ENCODE measurements around the gene HMCES.

The HMCES gene

DNA sequence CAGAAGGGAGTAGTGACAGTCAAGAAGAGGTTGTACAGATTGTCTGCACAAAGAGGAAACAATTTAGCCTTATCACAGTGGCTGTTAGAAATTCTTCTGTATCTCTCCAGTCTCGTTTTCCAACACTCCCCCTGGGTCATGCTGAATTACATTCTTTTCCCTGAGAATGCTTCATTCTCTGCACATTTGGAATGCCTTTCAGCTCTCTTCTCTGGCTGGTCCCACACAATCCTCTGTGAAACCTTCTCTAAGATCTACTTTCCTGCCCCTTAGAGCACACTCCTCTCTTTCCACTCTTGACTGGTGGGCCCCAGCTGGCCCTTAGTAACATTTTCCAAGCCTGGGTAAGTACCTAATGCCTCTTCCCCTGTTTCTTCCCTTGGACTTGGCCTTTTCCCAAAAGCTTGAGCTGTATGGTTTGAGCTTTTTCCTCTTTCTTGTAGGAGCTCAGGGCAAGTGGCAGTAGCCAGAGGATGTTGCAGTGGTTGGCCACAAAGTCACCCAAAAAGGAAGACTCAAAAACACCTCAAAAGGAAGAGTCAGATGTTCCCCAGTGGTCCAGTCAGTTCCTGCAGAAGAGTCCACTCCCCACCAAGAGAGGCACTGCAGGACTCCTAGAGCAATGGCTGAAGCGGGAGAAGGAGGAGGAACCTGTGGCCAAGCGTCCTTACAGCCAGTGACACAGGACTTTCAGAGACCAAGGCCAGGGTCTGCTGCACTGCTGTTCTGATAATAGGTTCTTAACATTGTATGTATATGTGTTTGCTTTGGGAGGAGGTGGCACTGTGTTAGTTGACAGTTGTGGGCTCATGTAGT lies 25.7 kb downstream of the HMCES start:
- no peak for DNase-seq

DNA sequence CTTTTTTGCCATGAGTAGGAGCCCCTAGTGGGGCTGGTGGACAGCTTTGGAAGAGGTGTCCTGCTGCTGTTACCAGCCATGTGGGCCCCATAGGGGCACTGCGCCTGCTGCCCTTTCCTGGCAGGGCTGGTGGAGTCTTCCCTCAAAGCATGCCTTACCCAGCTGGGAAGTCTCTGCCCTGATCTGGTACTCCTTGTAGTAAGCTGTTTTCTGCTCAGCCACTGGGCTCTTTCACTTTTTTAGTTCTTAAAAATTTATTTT lies 26.2 kb downstream of the HMCES start:
- no peak for DNase-seq

DNA sequence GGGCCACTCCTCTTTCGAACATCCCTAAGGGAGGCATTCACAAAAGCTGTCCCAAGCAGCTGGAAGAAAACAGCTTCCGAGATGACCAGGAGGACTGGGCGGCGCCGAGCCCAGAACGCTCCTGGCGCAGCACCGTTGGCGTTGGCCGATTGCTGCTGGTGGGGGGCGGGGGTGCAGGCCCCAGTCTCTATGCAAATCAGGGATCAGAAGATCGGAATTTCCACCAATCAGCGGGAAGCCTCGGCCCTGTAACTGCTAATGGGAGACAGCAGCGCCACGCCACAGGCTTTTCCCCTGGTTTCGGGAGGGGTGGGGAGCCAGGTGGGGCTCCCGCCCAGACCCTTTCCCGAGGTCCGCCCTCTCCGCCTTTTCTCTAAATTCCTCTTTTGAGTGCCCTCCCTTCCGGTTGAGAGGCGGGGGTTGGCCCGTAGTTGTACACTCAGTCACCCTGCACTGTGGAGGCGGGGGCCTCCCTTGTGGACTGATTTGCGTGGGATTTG lies 27.0 kb downstream of the HMCES start:
- no peak for DNase-seq

DNA sequence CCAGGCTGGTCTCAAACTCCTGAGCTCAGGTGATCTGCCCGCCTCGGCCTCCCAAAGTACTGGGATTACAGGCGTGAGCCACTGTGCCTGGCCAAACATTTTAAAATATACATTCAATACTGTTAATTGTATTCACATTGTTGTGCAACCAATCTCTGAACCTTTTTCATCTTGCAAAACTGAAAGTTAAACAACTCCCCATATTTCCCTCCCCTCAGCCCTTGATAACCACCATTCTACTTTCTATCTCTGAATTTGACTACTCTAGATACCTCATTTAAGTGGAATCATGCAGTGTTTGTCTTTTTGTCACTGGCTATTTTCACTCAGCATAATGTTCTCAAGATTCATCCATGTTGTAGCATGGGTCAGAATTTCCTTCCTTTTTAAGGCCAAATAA lies 30.0 kb downstream of the HMCES start:
- DNase-seq, result no peak

DNA sequence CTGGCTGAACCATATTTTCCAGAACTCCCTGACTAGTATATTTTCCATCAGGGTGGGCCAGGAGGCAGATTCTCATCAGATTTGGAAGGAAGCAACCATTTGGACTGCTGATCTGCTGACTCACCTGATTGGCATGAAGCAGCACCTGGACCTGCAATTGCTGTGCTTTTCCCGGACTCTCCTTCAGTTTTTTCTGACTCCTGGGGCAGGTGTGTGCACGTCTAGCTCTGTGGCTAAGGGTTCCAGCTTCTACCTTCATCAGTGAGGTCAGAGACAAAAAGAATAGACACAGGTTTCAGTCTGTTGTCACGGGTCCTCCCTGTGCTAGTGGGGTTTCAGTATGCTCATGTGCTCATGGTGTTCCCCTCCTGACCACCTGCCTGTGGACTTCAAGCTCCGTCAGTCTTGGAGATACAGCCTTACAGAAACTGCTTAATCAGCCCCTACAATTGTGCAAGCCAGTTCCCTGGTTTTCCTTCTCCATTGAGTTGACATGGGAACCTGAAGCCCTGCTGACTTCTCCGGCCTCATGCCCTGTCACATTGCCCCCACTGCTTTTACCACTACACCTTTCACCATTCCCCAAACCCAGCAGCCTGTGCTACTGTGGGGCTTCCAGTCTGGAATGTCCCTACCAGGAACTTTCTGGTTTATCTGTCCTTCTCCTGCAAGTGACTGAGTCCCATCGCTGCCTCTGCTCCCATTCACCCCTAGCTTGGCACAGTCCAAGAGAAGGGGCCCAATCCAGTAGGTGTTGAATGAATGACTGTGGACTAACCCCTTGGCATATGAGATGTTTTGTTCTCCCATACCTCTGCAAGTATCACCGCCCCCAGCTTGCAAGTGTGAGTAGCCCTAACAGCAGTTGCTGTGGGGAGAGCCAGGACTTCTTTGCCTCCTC lies 31.7 kb downstream of the HMCES start:
- no peak for DNase-seq

DNA sequence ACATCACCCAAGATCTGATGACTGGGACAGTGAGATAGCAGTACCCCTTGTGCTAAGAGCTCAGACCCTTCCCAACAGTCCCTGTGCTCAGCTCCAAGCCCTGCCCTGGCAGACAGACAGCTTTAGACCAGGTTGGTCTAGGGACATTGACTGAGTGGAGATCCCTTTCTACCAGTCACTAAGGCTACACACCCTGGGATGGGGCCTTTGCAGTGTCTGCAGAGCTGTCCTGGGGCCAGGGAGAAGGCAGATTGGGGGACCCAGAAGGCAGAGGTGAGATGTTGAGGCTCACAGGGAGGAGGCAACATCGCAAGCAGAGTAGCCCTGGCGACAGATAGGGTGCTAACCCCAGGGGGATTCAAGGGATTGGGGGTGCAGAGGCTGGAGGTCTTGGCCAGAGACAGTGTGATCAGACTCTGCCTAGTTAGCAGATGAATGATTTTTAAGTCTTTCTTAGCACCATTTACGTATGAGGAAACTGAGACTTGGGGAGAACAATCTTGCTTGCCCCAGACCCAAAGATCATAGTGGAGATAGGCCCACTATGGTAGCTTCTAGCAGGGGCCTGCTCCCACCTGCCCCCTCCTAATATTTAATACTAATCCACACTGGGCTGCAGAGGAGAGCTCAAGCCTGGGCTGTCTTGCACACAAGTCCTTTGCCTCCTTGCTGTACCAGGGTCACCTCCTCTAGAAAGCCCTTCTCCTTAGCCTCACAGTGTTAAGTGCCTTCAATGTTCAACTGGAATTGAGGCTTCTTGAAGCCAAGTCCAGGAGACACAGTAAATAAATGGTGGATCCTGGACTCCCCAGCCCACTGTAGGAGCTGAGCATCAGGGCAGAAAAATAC lies 32.6 kb downstream of the HMCES start:
- DNase-seq, result no peak

DNA sequence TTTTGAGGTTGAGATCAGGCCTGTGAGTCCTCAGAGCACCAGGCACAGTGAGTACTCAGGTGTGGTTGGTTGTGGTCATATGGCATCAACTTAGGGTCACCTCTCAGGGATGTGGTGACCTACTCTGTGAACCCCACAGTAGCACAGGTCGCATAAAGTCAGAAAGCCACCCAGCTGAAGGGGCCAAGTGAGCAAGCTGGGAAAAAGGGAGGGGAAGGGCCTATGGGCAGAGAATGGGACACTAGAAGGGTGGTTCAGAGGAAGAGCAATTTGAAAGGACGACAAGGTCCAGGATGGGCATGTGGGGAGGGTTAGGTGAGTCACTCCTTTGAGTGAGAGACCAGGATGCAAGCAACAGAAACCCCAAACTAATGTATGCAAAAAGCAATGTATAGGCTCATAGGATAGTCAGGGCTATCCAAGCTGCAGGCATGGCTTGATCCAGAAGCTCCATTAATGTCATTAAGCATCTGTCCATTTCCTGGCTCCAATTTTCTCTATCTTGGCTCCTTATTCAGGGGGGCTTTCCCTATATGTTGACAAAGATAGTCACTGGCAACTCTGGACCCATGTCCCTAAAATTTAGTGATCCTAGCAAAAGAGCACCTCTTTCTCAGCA lies 33.5 kb downstream of the HMCES start:
- peak in 1 of 5 donors; percentile 28 for DNase-seq

DNA sequence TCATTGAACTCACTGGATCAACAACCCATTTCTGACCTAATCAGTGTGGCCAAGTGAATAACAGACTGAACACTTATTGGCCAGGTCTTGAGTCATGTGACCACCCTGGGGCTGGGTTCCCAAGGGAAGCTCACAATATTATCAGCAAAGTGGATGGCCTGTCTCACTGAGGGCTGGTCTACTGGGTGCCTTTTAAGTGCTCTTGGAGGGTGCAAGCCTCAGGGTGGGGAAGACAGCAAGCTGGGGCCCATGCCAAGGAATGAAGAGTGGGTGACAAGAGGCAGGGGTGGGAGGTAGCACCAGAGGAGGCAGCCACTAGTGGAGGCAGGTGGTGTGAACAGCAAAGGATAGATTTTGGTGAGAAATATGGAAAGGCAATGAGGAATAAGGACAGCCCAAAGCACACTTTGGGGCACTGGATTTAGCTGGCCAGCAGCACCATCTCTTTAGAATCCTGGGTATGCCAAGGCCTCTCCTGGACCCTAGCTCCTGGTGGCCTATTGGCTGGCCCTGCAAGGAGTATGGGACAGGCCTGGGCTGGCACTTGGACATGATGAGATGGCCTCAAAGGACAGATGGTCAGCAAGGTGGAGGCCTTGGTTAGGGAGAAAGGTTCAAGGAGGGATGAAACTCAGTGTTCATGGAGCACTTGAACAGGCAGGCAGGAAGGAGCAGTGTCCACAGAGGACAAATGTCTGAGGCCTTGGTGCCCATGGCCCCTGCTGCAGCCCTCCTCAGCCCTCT lies 34.2 kb downstream of the HMCES start:
- no peak for DNase-seq

DNA sequence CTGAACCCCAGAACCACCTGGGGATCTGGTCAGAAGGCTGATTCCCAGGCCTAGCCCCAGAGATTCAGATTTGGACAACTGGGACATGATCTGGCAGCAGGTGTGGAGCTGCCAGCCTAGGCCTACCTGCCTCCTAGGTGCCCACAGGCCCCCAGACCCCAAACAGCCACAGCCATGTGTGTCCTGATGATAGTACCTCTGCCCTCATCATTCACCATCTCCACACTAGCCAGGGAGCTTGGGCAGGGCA lies 34.7 kb downstream of the HMCES start:
- DNase-seq, result no peak

DNA sequence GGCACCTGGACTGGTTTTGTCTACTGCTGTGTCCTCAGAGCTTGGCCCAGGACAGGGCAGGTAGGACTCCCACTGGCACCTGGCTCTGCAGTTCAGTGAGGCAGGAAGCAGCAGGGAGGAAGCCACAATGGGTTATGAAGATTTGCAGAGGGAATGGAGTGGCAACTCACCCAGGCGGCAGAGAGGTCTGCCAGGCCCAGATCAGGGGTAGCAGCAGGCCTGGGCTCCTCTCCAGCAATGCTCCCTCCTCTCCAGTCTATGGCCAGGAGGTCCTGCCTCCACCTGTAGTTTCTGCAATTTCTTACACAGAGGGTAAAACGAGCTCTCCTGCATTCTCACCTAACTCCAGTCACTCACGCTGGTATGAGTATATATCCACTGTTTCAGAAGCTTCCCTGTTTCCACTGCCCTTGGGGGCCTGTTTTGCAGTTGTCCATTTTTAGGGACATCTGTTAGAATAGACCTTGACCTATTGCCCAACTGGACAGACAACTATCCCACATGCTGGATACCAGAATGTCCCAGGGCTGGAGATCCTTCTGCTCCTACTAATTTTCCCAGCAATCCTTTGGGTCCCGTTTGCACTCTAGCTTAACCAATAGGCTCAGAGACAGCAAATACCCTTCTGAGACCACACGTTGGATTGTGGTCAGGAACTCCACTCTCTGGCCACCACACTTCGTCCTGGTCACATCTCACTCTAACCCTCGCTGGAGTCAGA lies 35.2 kb downstream of the HMCES start:
- DNase-seq, result peak in 1 of 5 donors; percentile 55

DNA sequence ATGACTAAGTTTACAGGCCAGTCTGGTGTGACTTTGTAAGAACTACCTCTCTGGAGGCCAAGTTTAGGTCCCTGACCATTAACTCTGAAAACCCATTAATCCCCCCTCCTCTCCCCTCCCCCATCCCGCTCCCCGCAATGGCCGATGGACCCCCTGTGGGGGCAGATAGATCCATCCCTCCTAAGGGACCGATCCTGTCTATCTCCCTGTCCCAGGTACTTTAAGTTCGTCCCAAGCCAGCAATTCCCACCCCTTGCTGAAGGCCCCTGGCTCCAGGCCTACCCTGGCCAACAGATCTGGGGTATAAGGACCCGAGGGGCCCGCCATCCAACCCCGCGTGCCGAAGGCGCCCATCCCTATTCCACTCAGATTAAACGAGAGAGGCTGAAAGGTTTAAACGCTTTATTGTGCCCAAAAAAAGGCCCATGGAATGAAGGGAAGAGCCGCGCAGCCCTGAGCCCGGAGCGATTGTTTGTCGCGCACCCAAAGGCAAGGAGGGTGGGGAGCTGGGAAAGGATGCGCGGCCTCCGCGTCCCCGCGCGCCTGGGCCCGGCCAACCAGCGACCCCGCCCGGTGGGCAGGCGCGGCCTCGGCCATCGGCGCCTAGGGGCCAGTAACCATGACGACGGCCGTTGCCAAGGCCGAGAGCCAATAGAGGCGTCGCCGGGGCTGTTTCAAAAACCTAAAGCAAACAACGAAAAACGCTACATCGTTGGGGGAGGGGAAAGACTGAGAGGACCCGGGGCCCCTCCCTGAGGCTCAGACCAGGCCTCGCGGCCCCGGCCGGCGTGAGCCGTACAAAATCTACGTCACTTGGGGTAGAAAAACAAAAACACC lies 35.9 kb downstream of the HMCES start:
- peak in 4 of 5 donors; percentile 35 to 79 (median 50) for DNase-seq

DNA sequence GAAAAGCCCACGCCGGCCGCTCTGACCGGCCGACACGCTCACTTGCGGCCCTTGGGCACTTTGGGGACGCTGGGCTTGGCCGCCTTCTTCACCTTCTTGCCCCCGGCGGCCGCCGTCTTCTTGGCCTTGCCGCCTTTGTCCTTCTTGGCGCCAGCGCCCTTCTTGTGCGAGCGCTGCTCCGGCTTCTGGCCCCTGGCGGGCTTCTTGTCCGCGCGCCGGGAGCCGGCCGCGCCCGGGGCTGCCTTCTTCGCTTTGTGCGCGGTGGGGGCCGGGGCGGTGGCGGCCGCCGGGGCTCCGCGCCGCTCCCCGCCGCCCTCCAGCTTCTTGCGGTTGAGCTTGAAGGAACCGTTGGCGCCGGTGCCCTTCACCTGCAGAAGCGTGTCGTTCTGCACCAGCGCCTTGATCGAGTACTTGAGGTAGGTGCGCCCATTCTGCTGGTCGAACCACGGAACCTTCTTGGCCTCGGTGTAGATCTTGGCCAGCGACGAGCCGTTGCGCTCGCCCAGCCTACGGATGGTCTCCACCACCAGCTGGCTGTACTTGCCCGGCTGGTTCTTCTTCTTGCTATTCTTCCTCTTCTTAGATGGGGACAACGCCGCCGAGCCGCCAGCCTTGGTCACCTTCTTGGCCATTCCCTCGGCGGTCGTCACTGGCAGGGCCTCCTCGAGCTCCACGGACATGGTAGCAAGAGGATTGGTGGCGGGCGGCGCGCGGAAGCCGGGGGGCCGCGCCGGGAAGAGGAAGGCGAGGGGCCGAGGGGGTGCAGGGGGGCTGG lies 36.7 kb downstream of the HMCES start:
- peak in 3 of 5 donors; percentile 32 to 65 (median 35) for DNase-seq

DNA sequence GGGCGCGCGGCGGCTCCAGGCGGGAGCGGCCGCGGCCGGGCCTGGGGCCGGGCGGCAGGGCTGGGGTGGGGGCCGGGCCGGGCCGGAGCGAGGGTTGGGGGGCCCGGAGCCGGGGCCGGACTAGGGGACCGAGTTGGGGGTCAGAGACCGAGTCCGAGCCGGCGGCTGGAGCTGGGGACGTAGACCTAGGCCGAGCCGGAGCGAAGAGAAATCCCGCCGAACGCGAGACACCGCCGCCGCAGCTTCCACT lies 37.3 kb downstream of the HMCES start:
- no peak for DNase-seq

DNA sequence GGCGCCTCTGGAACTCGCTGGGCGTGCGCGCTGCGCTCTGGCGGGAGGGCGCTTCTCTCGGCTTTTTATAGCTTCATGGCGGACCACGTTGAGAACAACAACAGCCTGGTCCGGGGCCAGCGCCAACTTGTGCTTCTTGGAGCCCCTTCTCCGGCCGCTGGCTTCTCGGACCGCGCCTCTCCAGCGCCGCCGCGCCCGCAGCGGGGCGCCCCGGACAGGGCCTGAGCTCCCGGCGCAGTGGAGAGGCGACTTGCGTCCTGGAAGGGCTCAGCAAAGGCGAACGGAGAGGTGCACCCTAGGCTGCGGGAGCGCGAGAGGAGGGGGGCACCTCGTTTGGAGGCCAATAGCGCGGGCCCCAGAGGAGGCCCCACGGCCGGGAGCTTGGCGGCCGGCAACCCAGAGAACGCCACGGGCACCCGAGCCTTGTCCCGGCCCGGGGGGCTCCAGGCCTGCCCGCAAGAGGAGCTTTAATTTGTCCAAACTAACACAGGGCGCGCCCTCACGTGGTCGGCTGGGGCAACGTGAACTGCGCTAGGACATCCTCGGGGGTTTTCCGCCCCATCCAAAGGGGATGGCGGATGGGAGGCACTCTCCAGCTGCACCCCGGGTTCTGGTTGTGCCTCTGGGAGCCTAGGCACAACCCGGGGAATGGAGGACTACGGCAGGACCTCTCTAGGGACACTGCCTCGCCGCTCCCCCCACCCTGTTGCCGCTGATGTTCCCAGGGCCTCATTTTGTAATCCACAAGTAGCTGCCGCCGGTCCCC lies 37.8 kb downstream of the HMCES start:
- peak; percentile 62 to 93 (median 79) for DNase-seq

DNA sequence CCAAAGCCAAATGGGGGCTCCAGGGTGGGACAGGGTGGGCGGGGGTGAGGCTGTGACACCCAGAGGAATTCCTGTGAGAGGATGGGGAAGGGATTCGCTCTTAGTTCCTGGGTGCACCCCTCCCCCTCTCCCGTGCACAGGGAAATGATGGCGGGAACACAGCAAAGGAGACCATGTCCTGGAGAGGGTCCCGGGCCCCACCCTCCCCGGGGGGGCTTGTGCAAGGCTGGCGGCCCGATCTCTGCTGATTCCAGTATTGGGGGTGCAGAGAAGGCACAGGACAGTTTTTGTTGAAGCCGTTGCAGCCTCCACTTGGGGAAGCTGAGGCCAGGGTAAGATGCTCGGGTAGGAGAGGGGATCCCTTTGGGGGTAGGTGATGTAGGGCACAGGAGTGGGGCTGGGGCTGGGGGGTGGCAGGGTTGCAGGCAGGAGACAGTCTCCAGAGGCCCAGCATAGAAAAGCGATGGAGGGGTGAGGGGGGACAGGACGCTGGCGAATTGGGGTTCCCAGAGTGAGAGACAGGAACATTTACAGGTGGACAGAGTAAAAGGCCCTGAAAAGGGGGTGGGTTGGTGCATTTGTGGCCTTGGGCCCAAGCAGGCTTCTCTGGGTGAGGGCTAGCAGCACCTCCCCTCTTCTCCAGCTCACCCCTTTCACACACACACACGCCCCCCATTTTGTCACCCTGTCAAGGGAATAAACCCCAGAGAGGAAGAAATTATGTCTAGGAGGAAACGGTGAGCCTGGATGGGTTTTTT lies 38.5 kb downstream of the HMCES start:
- no peak for DNase-seq

DNA sequence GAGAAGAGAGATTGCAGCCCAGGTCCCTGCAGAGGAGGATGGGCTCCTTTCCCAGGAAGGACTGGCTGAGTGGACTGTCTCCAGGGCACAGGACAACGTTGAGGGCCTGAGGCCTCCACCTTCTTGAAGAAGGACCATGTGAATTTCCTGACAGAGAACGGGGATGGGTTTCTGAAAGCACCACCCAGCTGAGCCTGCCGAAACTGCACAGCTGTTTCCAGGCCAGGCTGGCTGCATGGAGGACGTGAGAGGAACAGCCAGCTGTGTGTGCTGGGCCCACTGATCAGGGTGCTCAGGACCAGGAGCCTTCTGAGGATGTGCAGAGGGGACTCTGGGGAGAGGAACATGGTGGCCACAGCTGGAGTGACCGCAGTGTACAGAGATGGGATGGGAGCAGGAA lies 39.2 kb downstream of the HMCES start:
- DNase-seq, result no peak

DNA sequence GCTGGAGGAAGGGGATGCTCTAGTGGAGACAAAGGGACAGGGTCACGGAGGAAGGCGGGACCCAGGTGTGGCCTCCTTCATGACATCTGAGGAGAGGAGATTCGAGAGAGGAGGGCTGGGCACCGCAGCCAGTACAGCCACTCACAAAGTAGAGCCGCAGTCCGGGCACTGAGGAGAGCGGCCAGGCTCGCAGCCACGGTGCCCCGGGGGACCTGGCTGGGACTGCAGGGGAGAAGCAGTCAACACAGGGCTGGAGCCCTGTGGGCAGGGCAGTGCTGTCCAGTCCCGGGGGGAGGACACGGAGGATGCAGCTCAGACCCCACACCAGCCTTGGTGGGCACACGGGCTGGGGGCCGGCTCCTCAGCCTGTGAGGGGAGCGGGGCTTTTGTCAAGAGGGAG lies 40.3 kb downstream of the HMCES start:
- no peak for DNase-seq

DNA sequence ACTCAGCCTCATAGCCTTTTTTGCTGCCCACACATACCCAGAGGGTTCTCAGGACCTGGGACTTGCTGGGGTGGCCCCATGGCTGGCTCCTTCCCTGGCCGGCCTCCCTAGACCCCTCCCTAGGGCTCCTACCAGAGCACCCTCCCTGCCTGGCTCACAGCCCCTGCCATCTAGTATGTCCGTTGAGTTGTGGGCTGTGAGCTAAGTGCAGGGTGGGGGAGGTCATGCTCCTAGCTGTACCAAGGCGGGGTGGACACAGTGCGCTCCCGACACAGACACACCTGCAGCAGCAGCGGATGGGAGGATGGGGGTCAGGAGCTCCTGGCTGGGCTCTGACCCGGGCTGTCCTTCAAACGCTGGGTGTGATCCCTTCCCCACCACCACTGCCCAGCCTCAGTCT lies 41.6 kb downstream of the HMCES start:
- DNase-seq, result no peak
